Stimulated activated CD4-positive, alpha-beta T cell treated with anti-CD3 and anti-CD28 coated beads, Interleukin-12 subunit alpha, Interleukin-12 subunit beta, amount 100 ng/mL, for 48 hours (primary cell): ENCODE measurements around the gene MRTFA.
"Not testable (repeated sequence)": the region's sequence is repeated elsewhere in the genome, so short reads cannot be mapped to it uniquely, and the experiment has no call there.

ENCODE experiments used
- DNase-seq, 3 donors: peaks; one replicate each; pipeline ENCODE4 v3.0.0-alpha.2; 2020; ENCODE audit warnings: low read depth in 2 of 3, low spot score in 1 of 3

Gene MRTFA

GRCh38 chr22:40500465-40500786 is 136.1 kb downstream of the MRTFA start:
- not testable (repeated sequence) for DNase-seq

- no peak for DNase-seq
Observed at GRCh38 chr22:40499209-40499623, 137.3 kb downstream of the MRTFA start.

- DNase-seq = no peak
Observed at GRCh38 chr22:40498420-40499208, 137.9 kb downstream of the MRTFA start.

- no peak for DNase-seq
Observed at GRCh38 chr22:40493441-40493840, 143.1 kb downstream of the MRTFA start.

- DNase-seq = no peak
Observed at GRCh38 chr22:40491990-40492631, 144.4 kb downstream of the MRTFA start.

- no peak for DNase-seq
Observed at GRCh38 chr22:40487663-40488249, 148.8 kb downstream of the MRTFA start.

GRCh38 chr22:40486962-40487602 is 149.4 kb downstream of the MRTFA start:
- no peak for DNase-seq

- DNase-seq = no peak
Observed at GRCh38 chr22:40485813-40486667, 150.5 kb downstream of the MRTFA start.

- no peak for DNase-seq
Observed at GRCh38 chr22:40484906-40485669, 151.4 kb downstream of the MRTFA start.

GRCh38 chr22:40482886-40483285 is 153.6 kb downstream of the MRTFA start:
- no peak for DNase-seq

- DNase-seq = no peak
Observed at GRCh38 chr22:40482391-40482790, 154.1 kb downstream of the MRTFA start.

GRCh38 chr22:40480996-40481395 is 155.5 kb downstream of the MRTFA start:
- DNase-seq = no peak

GRCh38 chr22:40479887-40480538 is 156.5 kb downstream of the MRTFA start:
- no peak for DNase-seq

- no peak for DNase-seq
Observed at GRCh38 chr22:40479126-40479800, 157.3 kb downstream of the MRTFA start.

- no peak for DNase-seq
Observed at GRCh38 chr22:40478338-40479125, 158.0 kb downstream of the MRTFA start.

- no peak for DNase-seq
Observed at GRCh38 chr22:40477683-40478337, 158.7 kb downstream of the MRTFA start.

- DNase-seq = no peak
Observed at GRCh38 chr22:40476341-40476740, 160.2 kb downstream of the MRTFA start.

- no peak for DNase-seq
Observed at GRCh38 chr22:40473703-40474102, 162.8 kb downstream of the MRTFA start.
